ENCODE data around the gene ABCC8.

The ABCC8 gene

DNA sequence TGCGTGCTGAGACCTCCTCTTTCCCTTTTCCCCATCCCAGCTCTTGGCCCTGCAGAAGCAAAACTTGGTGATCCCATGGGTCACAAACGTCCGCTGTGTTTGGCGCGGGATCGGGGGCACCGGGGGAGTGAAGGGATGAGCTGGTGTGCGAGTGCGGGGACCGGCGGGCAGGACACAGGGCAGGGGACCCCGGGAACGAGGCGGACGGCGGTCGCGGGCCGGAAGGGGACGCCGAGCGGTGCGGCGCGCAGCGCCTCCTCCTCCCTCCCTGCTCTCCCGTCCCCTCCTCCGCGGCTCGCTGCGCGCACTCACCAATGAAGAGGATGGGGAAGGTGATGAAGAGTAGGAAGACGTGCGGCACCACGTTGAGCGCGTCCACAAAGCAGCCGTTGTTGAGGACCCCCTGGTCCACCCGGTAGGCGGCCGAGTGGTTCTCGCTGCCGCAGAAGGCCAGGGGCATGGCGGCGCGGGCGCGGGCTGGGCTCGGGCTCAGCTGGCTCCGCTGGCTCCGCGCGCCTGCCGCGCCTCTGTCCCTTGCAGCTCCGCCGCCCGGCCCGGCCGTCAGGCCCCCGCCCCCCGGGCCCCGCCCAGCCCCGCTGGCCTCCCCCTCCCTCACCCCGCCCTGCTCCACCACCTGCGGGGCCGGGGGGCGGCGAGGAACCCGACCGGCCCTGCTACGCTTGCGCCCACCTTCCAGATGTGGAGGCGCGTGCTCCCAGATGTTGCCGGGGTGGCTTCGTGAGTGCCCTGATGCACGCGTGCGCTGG lies at the start of gene ABCC8:
ABCC8 (minus strand) TSS at position 529 of the 767 bp plus-strand sequence; CDS start at position 460, 69 bp downstream.
- no peak for DNase-seq (ENCODE audit: low read depth, low spot score)

DNA sequence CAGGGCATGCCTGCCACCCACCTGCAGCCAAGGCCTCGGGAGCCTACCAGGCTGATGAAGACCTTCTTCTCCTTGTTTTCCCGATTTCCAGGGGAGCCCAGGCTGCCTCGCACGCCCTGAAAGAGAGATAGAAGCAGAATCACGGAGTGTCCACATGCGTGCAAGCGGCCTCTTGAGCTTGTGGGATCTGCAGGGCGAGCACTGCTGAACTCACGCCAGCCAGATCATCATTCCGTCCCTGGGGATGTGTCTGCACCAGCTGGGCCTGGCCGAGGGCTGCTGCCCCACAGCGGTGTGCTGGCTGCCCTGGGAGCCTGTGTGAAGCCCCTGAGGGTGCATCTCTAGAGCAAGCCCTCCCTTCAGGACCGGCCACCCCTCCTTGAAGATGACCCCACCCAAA lies 49.7 kb upstream of the ABCC8 start:
- DNase-seq (ENCODE audit: low read depth, low spot score): no peak

DNA sequence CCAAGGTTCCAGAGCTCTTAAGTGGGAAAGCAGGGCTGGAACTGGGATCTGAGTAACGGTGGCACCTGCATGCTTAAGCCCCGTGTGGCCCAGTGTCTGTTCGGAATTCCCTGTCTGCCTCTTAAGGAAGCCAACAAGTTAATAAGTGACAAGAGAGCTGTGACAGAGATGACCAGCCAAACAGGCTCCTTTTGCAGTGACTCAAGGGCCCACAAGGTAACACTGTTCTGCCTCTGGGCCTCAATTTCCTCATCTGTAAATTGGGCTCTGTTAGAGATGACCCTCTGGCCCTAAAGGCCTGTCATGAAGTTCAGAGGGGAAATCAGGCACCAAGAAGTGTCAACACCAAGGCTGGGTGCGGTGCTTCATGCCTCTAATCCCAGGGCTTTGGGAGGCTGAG lies 48.9 kb upstream of the ABCC8 start:
- DNase-seq (ENCODE audit: low read depth, low spot score): no peak

DNA sequence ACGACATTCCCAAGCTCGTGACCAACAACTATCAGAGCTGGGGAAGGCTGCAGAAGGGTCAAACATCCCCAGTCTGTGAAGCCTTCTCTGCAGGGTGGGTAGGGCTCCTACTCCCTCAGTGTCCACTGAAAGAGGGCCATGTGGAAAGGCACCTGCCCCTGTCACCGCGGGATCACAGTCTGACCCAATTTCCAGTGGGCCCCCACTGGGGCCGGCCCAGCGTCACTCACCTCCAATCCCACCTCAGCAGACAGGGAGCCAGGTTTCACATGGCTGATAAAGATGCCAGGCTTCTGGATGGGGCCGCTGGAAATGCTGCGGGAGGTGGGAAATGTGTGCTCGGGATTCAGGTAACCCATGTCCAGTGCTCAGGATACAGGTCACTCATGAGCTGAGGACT lies 47.6 kb upstream of the ABCC8 start:
- DNase-seq (ENCODE audit: low read depth, low spot score): no peak

DNA sequence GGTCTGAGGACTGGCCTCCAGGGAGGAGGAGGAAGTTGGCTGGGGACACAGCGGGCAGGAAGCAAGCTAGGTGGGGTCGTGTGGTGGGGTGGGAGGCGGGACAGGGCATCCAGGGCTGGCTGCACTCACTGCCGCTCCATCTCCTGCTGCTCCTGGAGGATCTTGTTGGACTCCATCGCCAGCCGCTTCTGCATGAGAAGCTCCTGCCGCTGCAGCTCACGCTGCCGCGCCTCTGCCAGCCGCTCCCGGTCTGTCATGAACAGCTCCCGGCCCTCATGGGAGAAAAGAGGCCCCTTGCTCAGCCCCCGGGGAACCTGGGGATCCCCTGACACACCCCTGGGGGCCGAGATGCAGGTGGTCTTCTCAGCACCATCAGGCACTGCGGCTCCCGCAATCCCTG lies 46.0 kb upstream of the ABCC8 start:
- no peak for DNase-seq (ENCODE audit: low read depth, low spot score)

DNA sequence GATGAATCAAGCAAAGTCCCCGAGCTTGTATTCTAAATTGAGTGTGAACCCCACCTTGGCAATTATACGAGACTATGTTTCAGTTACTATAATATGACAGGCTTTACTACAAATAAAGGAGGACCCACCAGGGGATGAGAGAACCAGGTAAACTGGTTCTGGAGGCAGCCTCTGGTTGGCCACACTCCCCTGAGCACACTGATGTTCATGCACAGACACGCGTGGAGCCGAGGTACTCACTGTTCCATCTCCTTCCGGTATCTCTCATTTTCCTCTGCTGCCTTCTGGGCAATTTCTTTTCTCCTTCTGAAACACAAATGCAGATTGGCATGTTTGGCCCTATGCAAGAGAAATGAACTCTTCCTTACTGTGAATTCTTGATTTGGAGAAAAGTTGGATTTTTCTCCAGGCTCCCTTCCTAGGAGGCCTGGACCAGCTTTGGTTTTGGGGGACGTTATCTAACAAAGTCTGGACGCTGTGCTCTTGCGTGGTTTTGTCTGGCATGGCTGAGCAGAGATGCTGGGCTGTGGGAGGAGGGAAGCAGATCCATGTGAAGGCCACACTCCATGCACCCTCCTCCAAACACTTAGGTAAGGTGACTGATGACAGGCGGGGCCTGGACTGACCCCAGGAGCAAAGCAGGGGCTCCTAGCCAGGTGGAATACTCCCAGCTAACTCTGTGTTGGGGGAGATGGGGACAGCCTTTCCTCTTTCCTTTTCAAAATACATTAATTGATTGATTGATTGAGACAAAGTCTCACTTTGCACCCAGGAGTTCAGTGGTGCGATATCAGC lies 44.7 kb upstream of the ABCC8 start:
- no peak for DNase-seq (ENCODE audit: low read depth, low spot score)

DNA sequence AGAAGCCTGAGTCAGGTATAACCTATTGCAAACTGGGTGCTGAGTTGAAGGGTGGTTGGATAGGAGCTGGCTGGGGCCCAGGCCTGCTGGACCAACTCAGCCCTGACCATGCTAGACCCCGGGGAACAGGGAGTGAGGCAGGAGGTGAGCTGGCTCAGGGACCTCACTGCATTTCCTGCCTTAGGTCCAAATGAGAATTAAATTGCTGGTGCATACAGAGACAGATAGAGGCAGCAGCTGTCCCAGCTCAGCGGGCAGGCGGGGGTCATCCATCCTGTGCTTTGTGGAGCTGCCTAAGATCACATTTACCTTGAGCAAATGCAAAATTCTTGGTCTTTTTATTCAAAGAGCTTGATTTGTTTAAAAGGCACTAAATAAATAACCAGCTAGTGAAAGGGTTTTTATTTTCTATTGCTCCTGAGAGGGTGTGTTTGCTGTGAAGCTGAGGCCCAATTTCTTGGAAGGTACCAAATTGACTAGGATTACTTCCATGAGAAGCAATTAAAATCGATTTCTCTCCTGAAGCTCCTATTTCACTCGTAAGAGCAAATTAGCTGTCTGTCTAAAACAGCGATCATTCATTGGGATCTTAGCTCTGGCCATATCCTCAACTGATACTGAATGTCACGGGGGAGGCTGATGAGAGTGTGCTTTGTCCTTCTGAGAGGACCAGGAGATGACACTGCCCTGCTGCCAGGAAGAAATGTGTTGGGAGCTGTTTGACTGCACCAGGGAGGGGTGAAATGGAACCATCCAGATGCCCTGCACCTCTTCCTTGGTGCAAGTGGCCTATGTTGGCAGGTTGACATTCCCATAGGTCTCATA lies 42.6 kb upstream of the ABCC8 start:
- no peak for DNase-seq (ENCODE audit: low read depth, low spot score)

DNA sequence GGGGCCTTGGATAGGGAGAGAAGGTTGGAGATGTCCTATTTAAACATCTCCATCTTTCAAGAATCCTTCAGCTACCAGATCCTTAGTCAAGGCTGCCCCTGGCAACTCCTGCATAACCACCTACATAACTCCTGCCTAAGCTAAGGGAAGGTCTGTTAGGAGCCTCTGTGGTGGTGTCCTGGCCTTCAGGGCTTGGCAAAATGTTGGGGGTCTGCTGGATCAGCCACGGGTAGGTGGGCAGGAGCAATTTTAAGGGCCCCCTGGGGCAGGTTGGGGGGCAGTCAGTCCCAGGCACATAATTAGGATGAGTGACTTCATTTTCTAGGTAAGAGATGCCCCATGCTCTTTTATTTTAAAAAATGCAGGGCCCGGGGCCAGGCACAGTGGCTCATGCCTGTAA lies 41.7 kb upstream of the ABCC8 start:
- no peak for DNase-seq (ENCODE audit: low read depth, low spot score)

DNA sequence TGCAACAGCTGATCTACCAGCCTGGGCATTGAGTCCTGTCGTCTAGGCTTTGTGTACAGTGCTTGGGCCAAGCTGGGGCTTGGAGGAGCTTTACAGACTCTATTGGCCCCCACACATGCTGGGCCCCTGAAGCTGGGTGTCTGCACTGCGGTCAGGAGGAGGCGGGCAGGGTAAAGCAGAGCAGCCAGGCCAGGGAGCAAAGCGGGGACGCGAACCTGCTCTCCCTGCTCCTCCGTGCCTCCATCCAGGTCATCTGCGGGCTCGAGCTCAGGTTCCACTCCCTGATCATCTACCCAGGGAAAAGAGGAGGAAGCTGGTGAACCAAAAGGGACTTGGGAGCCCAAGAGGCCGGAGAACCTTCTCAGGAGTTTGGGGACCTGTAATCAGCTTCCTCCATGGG lies 40.5 kb upstream of the ABCC8 start:
- DNase-seq (ENCODE audit: low read depth, low spot score): no peak

DNA sequence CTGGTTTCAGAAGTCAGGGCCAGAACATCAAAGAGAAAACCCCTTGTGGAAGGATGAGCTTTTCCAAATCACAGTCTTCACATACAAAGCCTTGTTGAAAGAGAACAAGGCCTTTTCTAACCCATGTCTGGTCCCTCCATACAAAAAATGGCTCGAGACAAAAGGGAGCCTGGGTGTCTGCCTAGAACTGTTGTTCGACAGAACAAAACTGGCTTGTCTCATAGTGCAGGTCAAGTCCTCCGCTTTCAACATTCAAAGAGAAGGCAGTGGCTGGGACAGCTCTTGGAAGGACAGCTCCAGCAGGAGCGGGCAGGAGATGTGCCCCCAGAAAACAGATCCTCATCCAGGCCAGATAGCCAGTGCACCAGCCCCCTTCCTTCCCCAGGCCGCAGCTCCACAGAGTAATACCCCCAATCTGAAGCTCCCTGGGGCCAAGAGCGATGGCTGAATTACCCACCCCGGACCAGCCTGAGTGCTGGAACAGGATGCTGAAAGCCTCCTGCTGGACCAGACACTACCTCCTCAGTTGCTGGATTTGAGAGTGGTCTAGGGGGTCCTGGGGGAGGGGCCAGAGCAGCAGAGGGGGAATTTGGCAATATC lies 40.0 kb upstream of the ABCC8 start:
- DNase-seq (ENCODE audit: low read depth, low spot score): no peak

DNA sequence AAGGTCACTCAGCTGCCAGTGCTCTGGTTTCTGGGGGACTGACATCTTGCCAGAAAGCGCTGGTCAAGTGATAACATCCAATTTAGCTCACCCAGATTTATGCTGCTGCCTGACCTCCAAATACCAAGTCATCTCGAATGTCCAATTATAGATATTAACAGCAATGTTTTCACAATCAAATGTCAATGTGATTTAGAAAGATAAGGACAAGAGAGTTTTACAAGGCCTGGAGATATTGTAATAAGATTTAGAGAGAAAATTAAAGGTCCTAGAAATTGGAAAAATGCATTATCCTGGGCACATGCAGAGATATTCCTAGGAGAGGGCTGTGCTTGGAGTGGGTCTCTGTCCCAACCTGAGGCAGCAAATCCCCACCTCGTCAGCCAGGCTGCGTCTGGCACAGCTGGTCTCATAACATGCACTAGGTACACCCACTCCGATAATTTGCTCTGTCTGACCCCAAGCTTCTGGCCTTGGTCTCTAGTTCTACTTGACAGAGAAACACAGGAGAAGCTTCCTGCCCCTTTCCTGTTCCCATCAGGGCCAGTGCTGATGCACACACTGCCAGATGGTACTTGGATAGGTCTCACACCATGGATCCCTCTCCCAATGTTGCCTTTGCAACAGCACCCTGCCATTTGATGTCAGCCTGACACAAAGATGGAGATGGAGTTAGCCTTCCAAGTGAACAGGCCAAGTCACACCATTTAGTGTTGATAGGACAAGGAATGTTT lies 39.0 kb upstream of the ABCC8 start:
- no peak for DNase-seq (ENCODE audit: low read depth, low spot score)

DNA sequence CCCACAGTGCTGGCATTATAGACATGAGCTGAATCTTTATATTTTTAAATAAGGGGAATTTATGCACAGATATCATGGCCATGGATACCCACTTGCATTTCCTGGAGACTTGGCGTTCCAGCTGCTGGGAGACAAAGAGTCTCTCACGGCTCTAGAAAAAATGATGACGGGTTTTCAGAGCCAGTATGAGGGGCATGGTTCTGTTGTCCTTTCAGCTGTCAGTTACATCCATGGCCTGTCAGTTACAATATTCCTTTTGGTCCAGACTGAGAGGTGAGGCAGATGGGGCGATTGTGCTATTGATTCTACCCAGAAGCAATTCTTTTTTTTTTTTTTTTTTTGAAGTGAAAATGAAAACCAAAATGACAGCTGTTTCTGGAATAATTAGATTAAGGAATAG lies 37.8 kb upstream of the ABCC8 start:
- no peak for DNase-seq (ENCODE audit: low read depth, low spot score)

DNA sequence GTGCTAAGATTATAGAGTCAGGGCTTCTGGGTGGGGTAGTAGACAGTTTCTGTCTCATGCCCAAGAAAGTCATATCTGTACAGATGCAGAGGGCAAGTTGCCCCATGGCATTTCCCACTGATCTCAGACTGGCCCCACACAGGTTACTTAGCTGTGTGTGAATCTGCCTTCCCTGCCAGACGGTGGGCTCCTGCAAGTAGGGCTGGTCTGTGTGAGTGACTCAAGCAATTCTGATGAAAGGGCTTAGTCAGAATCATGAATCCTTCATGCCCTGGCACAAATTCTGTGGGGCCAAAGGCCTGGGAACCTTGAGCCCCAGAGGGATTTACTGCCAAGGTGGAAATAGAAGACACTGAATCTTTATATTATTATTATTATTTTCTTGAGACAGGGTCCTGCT lies 37.2 kb upstream of the ABCC8 start:
- no peak for DNase-seq (ENCODE audit: low read depth, low spot score)

DNA sequence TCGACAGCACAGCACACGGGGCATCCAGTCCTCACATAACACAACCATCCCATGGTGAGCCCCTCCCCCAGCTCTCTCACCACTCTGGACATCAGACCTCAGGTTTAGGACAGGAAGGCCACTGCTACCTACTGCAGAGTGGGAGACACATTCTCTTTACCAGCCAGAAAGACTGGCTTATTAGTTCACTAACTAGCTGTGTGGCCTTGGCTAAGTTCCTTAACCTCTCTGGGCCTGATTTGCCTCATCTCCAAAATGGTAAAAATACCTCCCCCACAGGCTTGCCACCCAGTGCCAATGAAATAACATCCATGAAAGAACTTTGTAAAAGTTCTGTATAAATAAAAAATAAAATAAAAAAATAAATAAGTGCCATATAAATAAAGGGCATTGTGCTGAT lies 35.5 kb upstream of the ABCC8 start:
- no peak for DNase-seq (ENCODE audit: low read depth, low spot score)

DNA sequence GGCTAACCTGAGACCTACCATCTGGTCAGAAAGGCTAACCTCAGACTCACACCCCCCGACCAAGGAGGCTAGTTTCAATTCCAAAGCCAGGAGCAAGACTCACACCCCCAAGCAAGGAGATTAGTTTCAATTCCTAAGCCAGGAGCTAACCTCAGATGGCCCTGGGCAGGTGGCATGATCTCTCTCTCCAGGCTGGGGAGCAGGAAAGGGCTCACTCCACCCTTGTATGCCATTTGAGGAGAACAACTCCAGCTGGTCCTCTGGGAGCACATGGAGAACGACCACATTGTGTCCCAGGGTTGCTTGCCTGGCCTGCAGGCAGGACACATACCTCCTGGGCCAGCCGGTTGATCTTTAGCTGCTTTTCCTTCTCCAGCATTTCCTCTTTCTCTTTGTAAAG lies 34.9 kb upstream of the ABCC8 start:
- no peak for DNase-seq (ENCODE audit: low read depth, low spot score)

DNA sequence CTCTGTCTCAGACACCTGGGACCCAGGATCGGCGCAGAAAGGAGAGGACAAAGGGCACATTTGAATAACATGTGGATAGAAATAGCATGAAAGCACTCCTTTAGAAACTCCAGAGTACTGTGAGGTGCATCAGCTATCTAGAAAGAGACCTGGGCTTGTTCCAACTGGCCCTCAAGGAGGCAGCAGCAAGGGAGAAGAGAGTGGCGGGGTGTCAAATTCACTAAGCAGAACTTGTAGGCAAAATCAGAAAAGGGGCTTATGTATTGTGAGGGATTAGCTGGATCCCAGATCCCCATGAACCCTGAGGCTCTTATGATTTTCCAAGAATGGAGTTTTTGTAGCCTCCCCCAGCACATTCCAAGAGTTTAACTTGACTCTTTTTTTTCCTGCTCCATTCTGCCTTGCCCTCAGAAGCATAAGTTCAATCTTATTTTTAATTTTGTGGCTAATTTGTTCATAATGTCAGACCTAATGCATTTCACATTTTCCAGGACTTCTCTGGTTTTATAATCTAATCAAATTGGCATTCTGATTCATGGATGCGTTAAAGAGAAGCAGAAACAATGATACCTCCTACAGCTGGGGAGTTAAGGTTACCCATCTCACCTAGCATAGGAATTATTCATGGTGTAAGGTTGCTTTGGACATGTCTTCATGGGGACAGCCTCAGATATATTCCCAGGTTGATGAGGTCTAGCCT lies 34.0 kb upstream of the ABCC8 start:
- no peak for DNase-seq (ENCODE audit: low read depth, low spot score)

DNA sequence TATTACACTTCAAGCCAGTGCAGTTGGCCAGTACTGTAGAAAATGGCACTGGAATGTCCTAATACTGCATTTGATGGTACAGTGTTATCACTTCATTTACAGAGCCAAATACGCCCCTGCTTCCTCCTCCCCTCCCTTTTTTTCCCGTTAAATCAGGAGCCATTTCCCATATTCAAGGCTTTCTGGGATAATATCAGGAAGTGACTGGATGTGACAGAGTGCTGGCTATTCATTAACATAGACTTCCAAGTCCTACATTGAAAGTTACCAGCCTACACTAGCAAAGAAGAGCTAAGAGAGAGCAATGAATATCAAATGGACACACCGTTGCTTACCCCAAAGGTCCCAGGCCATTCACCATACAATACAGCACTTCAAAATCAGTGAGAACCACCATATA lies 32.1 kb upstream of the ABCC8 start:
- no peak for DNase-seq (ENCODE audit: low read depth, low spot score)

DNA sequence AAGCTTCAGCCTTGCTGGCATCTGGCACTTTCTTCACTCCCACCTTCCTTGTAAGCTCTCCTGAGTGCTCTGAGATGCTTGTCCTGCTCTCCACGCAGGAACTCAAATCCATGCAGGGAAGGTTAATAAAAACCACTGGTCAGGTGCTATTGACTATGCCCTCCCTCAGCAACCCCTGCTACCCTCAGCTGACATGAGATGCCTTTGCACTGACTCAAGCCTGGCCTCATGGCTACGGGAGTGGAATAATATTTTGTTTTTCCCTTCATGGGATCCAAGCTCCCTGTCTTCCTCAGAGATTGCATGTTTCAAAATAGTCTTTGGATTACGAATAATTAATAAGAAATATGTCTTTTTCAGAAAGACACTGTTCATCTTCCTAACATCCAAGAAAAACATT lies 31.7 kb upstream of the ABCC8 start:
- DNase-seq (ENCODE audit: low read depth, low spot score): no peak

DNA sequence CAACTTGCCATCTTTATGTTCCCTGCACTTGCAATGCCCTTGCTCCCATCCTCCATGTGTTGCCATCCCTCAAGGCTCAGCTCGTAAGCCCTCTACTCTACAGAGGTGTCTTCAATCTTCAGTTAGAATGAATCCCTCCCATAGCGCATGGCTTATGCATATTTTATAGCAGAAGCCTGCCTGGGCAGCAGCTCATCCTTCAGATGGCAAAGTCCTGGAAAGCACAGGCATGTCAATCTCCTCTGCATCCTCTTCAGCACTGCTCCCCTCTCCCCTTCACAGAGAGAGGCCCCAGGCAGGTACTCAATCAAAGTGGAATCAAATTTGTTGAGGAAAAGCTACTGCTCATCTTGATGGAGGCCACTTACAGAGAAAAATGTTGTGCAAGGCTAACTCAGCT lies 31.1 kb upstream of the ABCC8 start:
- no peak for DNase-seq (ENCODE audit: low read depth, low spot score)

DNA sequence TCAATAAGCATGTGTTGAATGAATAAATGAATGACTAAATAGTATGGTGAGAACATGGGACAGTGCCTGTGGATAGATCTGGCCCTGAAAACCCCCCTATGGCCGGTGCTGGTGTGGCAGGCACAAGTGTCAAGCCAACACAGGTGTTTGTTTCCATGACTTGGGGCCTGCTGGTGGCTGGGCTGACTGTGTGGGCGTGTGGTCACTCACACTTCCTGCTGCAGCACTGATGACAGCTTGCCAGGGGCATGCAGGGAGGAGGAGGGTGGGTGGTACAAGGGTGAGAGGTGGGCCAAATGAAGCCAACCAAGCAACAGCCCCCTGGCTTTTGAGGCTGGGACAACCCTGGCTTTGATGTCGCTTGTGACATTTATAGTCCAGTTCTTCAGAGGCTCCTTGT lies 30.3 kb upstream of the ABCC8 start:
- no peak for DNase-seq (ENCODE audit: low read depth, low spot score)

DNA sequence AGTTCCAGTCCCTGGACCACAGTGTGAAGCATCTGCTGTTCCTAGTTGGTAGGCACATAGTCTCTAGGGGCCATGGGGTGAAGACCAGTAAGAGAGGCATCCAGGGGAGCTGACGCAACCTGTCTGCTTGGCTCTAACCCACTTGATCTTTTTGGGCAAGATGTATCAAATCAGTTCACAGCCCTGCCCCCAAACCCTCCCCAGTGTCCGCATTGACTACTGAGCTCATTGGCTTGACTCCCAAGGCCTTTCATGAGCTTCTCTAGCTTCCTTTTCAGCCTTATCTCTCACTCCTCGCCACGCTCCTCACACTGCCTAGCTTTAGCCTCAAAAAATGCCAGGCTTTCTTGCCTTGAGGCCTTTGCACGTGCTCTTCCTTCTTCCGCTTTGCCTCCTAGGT lies 29.7 kb upstream of the ABCC8 start:
- DNase-seq (ENCODE audit: low read depth, low spot score): no peak

Data from iPS DF 19.7 (cell line).